Duodenal mucosa (tissue), 2 donors: ENCODE data around the gene COG7.
"Not testable (repeated sequence)": the region's sequence is repeated elsewhere in the genome, so short reads cannot be mapped to it uniquely, and the experiment has no call there.

ENCODE experiments used
- H3K27ac ChIP-seq: one replicate; pipeline ENCODE4 v1.7.0; 2013; ENCODE audit warnings: low read depth, low read length
- H3K27me3 ChIP-seq, 2 donors: one replicate each; pipeline ENCODE4 v1.7.0; 2013; ENCODE audit warnings: low read length in 2 of 2, control low read depth in 1 of 2; ENCODE audit not compliant: insufficient read depth in 2 of 2, control insufficient read depth in 1 of 2
- H3K36me3 ChIP-seq, 2 donors: one replicate each; pipeline ENCODE4 v1.7.0; 2013; ENCODE audit warnings: low read length in 2 of 2, control low read depth in 1 of 2; ENCODE audit not compliant: insufficient read depth in 2 of 2, control insufficient read depth in 1 of 2
- H3K4me1 ChIP-seq, 2 donors: one replicate each; pipeline ENCODE4 v1.7.0; 2013; ENCODE audit warnings: low read length in 2 of 2, control low read depth in 1 of 2; ENCODE audit not compliant: insufficient read depth in 2 of 2, control insufficient read depth in 1 of 2
- H3K4me3 ChIP-seq, 2 donors: one replicate each; pipeline ENCODE4 v1.7.0; 2013; ENCODE audit warnings: low read length in 2 of 2, low read depth in 1 of 2
- H3K9ac ChIP-seq, 2 donors: one replicate each; pipeline ENCODE4 v1.7.0; 2013; ENCODE audit warnings: low read length in 2 of 2, low read depth in 1 of 2
- H3K9me3 ChIP-seq, 2 donors: one replicate each; pipeline ENCODE4 v1.7.0; 2013; ENCODE audit warnings: low read length in 2 of 2, control low read depth in 1 of 2; ENCODE audit not compliant: control insufficient read depth in 1 of 2

Gene COG7

DNA sequence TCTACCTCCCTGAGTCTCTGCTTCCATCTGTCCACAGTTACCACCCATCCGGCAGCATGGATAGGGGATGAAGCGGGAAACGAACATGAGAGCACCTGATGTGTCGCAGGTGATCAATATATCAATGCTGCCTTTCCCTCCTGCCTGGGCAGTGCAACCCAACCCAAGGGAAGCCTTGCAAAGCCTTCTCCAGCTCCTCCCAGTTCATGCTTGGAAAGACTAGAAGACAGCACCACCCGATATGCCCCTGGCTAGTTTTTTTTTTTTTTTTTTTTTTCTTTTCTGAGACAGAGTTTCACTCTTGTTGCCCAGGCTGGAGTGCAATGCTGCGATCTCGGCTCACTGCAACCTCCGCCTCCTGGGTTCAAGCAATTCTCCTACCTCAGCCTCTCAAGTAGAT is 63.1 kb downstream of the COG7 start:
- H3K4me1 ChIP-seq, H3K27ac ChIP-seq, H3K27me3 ChIP-seq, H3K9me3 ChIP-seq, H3K4me3 ChIP-seq, H3K9ac ChIP-seq: not testable (repeated sequence)
- H3K36me3 ChIP-seq, result peaks cover 29 to 47% of the 10 kb centered on the region in 2 donors

DNA sequence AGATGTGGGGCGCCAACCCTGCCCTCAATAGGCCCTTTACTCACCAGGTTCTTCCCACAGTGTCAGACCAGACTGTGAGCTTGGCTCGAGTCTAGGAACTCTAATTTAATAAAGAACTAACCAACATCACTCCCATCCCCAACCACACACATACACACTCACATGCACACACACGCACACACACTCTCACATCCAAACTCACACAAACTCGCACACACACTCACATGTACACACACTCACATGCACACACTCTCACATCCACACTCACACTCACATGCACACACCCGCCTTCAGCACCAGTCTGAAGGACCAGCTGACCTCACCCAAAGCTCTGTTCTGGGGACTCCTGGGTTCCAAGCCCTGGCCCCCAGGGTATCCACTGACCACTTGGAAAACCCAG is 63.8 kb downstream of the COG7 start:
- Histone ChIP-seq H3K9me3 (no peaks in the 10 kb centered on the region), H3K36me3 (peaks cover 29 to 46% of the 10 kb centered on the region in 2 donors), H3K4me3 (no peak overlapping the region), H3K9ac (no peak overlapping the region), H3K27me3 (no peaks in the 10 kb centered on the region), H3K27ac (no peak overlapping the region), H3K4me1 (no peaks in the 10 kb centered on the region)

DNA sequence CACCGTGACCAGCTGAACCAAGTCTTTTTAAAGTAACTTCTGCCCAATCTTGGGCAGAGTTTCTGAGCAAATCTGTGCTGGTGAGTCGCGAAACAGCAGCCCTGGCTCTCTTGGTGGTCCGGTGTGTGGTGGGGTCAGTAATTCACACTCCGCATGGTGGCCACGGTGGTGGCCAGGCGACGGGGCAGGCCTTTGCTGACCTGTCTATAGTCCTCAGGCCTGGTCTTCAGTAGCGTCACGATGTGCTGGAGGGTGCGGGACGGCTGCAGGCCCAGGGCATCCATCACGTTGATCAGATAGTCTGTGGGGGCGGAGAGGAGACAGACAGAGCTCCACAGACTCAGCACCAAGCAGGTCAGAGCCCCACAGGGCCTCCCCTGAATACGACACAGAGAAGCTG is 64.2 kb downstream of the COG7 start:
- Histone ChIP-seq H3K9ac (no peak overlapping the region), H3K36me3 (peaks cover 29 to 46% of the 10 kb centered on the region in 2 donors), H3K27me3 (no peaks in the 10 kb centered on the region), H3K27ac (no peak overlapping the region), H3K4me1 (no peaks in the 10 kb centered on the region), H3K9me3 (no peaks in the 10 kb centered on the region), H3K4me3 (no peak overlapping the region)

DNA sequence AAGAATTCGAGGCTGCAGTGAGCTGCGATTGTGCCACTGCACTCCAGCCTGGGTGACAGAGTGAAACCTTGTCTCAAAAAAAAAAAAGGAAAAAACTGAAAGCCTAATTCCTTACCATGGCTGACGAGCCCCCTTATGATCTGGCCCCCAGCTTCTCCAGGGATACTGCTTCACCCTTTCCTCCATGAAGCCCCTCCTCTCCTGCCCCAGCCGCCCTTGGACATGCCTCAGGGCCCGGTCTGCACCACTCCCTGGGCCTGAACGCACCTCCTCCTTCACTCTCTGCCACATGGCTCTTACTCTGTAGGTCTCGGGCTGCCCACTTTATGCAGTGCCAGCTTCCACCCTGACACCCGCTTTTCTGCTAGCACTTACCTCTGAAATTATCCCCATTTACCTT is 65.3 kb downstream of the COG7 start:
- peaks cover 29 to 37% of the 10 kb centered on the region in 2 donors for H3K36me3 ChIP-seq
- no peaks in the 10 kb centered on the region for H3K9me3 ChIP-seq
- no peak overlapping the region for H3K27ac ChIP-seq
- H3K4me1 ChIP-seq, result no peaks in the 10 kb centered on the region
- no peaks in the 10 kb centered on the region for H3K27me3 ChIP-seq
- H3K9ac ChIP-seq, result no peak overlapping the region
- H3K4me3 ChIP-seq, result no peak overlapping the region

DNA sequence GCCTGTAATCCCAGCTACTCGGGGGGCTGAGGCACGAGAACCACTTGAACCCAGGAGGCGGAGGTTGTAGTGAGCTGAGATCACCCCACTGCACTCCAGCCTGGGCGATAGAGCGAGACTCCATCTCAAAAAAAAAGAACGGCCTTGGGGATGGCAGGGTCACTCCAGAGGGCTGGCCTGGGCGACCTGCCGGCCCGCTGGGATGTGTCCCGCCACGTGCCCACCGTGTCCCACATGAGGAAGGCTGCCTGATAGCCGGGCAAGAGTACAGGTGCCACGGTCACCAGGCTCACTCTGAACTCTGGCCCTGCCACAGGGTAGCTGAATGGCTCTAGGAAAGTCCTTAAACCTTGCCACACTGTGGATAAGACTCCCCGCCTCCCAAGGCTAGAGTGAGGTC is 67.5 kb downstream of the COG7 start:
- Histone ChIP-seq H3K9me3 (no peaks in the 10 kb centered on the region), H3K36me3 (peaks cover 17 to 19% of the 10 kb centered on the region in 2 donors), H3K4me3 (no peak overlapping the region), H3K4me1 (no peaks in the 10 kb centered on the region), H3K9ac (no peak overlapping the region), H3K27me3 (no peaks in the 10 kb centered on the region), H3K27ac (no peak overlapping the region)

DNA sequence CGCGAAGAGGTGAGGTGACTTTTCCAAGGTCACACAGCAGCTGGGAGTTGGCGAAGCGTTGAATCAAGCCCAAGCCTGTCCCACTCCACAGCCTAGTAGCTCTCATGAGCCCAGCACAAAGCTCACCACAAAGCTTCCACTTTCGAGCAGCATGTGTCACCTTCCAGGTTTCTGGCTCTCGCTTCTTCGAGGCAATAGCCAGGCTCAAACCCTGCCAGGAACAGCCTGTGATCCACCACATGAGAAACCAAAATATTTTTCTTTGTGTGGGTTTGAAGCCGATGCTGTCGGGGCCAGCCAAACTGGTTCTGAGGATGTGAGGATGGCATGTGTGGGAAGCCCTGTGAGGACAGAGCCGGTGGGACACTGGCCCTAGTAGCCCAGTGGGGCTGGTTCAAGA is 68.1 kb downstream of the COG7 start:
- Histone ChIP-seq H3K9ac (no peak overlapping the region), H3K4me3 (no peak overlapping the region), H3K27ac (no peak overlapping the region), H3K36me3 (peaks cover 17 to 18% of the 10 kb centered on the region in 2 donors), H3K4me1 (no peaks in the 10 kb centered on the region), H3K27me3 (no peaks in the 10 kb centered on the region), H3K9me3 (no peaks in the 10 kb centered on the region)

DNA sequence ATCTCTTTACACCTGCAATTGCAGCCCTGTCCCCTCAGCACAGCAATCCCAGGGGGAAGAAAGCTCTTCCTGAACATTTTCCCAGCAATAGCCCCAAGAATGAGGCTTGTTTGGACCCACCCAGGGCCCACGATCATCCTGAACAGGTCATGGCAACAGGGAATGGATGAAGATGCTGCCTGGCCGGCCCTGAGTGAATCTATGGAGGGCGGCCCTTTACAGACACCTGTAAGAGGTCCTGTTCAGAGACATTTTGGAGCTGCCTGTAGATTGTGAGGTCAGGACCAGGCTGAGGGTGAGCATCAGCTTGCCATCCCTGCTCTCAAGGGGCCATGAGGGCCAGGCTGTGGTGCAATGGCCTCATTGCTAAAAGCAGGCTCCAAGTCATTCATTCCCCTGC is 69.1 kb downstream of the COG7 start:
- H3K9ac ChIP-seq, result no peak overlapping the region
- peaks cover 8% of the 10 kb centered on the region in 2 donors for H3K36me3 ChIP-seq
- no peaks in the 10 kb centered on the region for H3K9me3 ChIP-seq
- H3K4me3 ChIP-seq, result no peak overlapping the region
- H3K4me1 ChIP-seq, result no peaks in the 10 kb centered on the region
- H3K27ac ChIP-seq, result no peak overlapping the region
- no peaks in the 10 kb centered on the region for H3K27me3 ChIP-seq

DNA sequence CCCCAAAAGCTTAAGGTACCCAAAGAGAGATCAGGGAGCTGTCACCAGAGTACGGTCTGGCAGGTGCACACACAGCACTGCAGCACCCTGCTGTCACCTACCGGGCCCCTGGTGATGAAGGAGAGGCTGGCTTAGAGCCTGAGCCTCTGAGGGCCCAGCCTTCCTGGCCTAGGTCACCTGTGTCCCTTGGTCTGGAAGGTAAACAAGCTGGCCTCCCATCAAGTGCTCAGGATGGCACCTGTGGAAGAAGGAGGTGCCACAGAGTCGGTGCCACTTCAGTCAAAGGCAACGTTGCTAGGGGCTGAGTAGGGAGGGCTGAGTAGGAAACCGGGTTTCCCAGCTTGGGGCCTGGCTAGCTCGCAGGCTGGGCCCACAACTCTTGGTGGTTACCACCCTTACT is 70.7 kb downstream of the COG7 start:
- no peaks in the 10 kb centered on the region for H3K36me3 ChIP-seq
- H3K9ac ChIP-seq, result no peak overlapping the region
- H3K4me3 ChIP-seq, result no peak overlapping the region
- no peak overlapping the region for H3K27ac ChIP-seq
- H3K4me1 ChIP-seq, result no peaks in the 10 kb centered on the region
- H3K27me3 ChIP-seq, result no peaks in the 10 kb centered on the region
- H3K9me3 ChIP-seq, result no peaks in the 10 kb centered on the region

DNA sequence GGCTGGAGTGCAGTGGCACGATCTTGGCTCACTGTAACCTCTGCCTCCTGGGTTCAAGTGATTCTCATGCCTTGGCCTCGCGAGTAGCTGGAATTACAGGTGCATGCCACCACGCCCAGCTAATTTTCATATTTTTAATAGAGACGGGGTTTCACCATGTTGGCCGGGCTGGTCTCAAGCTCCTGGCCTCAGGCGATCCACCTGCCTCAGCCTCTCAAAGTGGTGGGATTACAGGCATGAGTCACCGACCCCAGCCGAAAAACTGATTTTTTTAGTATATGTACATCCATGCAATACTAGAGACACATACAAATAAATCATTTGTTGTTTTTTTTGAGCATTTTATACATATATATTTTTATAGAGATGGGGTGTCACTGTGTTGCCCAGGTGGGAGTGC is 71.3 kb downstream of the COG7 start:
- not testable (repeated sequence) for H3K27me3 ChIP-seq, H3K4me1 ChIP-seq, H3K9me3 ChIP-seq, H3K36me3 ChIP-seq, H3K4me3 ChIP-seq, H3K9ac ChIP-seq, H3K27ac ChIP-seq

DNA sequence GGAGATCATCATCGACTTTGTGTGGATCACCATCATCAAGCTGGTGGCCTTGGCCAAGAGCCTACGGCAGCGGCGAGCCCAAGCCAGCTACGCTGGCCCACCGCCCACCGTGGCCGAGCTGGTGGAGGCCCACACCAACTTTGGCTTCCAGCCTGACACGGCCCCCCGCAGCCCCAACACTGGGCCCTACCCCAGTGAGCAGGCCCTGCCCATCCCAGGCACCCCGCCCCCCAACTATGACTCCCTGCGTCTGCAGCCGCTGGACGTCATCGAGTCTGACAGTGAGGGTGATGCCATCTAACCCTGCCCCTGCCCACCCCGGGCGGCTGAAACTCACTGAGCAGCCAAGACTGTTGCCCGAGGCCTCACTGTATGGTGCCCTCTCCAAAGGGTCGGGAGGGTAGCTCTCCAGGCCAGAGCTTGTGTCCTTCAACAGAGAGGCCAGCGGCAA is 72.5 kb downstream of the COG7 start:
- Histone ChIP-seq H3K9me3 (no peaks in the 10 kb centered on the region), H3K27ac (no peak overlapping the region), H3K4me1 (no peaks in the 10 kb centered on the region), H3K9ac (no peak overlapping the region), H3K4me3 (no peak overlapping the region), H3K36me3 (no peaks in the 10 kb centered on the region), H3K27me3 (no peaks in the 10 kb centered on the region)

DNA sequence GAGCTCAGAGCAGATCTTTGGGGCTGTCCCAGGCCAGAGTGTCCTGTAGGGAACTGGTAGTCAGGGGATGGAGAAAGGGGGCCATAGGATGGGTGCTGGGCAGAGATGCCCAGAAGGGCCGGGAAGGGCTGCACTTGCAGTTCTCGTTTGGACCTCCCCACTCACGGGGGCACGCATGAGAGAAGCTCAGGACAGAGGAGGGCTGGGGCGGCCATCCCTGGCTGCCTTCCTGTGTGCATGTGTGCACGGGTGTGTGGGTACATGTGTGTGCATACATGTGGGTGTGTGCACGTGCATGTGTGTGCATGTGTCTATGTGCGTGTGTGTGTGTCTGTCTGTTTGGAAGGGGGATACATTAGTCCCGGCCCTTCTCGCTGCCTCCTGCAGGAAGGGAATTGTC is 73.3 kb downstream of the COG7 start:
- no peak overlapping the region for H3K4me3 ChIP-seq
- H3K9ac ChIP-seq, result no peak overlapping the region
- no peak overlapping the region for H3K27ac ChIP-seq
- H3K36me3 ChIP-seq, result no peaks in the 10 kb centered on the region
- H3K4me1 ChIP-seq, result no peaks in the 10 kb centered on the region
- no peaks in the 10 kb centered on the region for H3K9me3 ChIP-seq
- no peaks in the 10 kb centered on the region for H3K27me3 ChIP-seq
